Ovary (tissue), 9 donors: ENCODE data around the gene FAM184A. TPM values are rescaled to one million over a fixed set of nuclear protein-coding genes. Genes with fewer than 3 reads are reported as not detected.

Experiments used
- DNase-seq, 5 donors: peaks; one replicate each; pipeline ENCODE4 v3.0.0-alpha.2; 2019 to 2020
- H3K27ac ChIP-seq, 2 donors: fragments of 200-600 bp; one replicate each; pipeline versions ENCODE4 v1.5.1 to v1.8.0; 2019 to 2022
- H3K27me3 ChIP-seq: fragments of 200-600 bp; one replicate; pipeline ENCODE4 v1.8.0; 2022
- H3K36me3 ChIP-seq: fragments of 200-600 bp; sonication (generic); one replicate; pipeline ENCODE4 v1.5.1; 2019
- H3K4me1 ChIP-seq: one replicate; pipeline ENCODE4 v1.8.1; 2013; ENCODE audit warnings: mild to moderate bottlenecking, moderate library complexity; ENCODE audit not compliant: insufficient read depth
- H3K4me3 ChIP-seq: fragments of 200-600 bp; sonication (generic); one replicate; pipeline ENCODE4 v1.5.1; 2017
- H3K9me3 ChIP-seq, 2 donors: fragments of 200-600 bp in 1 of 2; sonication (generic) in 1 of 2; one replicate each; pipeline versions ENCODE4 v1.5.1 to v1.8.1; 2013 to 2019; ENCODE audit warnings: mild to moderate bottlenecking in 1 of 2, moderate library complexity in 1 of 2
- EP300 ChIP-seq: sonication (generic); formaldehyde crosslinking; IDR thresholded peaks from one replicate; pipeline ENCODE4 v1.6.1; 2017; ENCODE audit warnings: antibody characterized with exemption
- POLR2A ChIP-seq: fragments of 450-650 bp; IDR thresholded peaks from one replicate; pipeline ENCODE4 v1.6.1; 2017; ENCODE audit warnings: antibody characterized with exemption, mild to moderate bottlenecking, moderate library complexity
- WGBS, 3 donors: extraction: QIAGEN DNeasy Blood & Tissue Kit in 1 of 3; methylation state at CpG; one replicate each; pipeline versions ENCODE4 v1.1.5 to v1.1.7; 2013 to 2017; 5-methylcytosine and 5-hydroxymethylcytosine counted together
- intact Hi-C, 4 donors: fragments of 100-400 bp; cut with DNase I; formaldehyde crosslinking; loops; one replicate each; pipeline versions ENCODE4 v1.11.0 to v1.15.1; 2022 to 2023
- polyA plus RNA-seq, 2 donors: library from polyadenylated mRNA; stranded (reverse); fragments of 200-250 nt in 1 of 2; fragments of 350-450 nt in 1 of 2; fragmentation: Illumina TruSeq in 1 of 2; extraction: RNeasy Lipid Tissue Mini Kit (QIAGEN cat#74804) in 1 of 2; gene quantifications; one replicate each; pipeline ENCODE4 v1.2.3, GENCODE V29; 2013 to 2014
- total RNA-seq, 7 donors: library from RNA; depleted of rRNA in 2 of 7; stranded (reverse); fragments of >200 nt in 2 of 7; fragmentation: NEBNext Ultra II Directional in 3 of 7; extraction: Animal tissue kit (Norgen Biotek cat#: 25700) in 3 of 7; gene quantifications; one replicate each; pipeline versions ENCODE4 v1.1.0 to v1.2.4, GENCODE V29; 2016 to 2023
- TF ChIP-seq, protein P1 (sequence below), 3 donors: fragments of 450-650 bp in 2 of 3; fragments of 200-600 bp in 1 of 3; IDR thresholded peaks; one replicate each; pipeline versions ENCODE4 v1.5.1 to v1.8.0; 2016 to 2022; ENCODE audit warnings: antibody characterized with exemption in 3 of 3, mild to moderate bottlenecking in 1 of 3
- donor health status: DM: no; HTN: no; CAD: no; lungs with moderate emphysema.
- donor health status: DM: no; HTN: no; CAD: no.
- donor health status: Bipolar disorder and iron deficiency.
- donor health status: DM: yes; HTN: yes; CAD: no.
- donor health status: DM: no; HTN: no; CAD: no.
- donor health status: DM: yes; HTN: yes; CAD: no.

Gene FAM184A
- total and polyA plus RNA-seq, 9 donors, result 2.8 to 10.8 (median 6.5) TPM

DNA sequence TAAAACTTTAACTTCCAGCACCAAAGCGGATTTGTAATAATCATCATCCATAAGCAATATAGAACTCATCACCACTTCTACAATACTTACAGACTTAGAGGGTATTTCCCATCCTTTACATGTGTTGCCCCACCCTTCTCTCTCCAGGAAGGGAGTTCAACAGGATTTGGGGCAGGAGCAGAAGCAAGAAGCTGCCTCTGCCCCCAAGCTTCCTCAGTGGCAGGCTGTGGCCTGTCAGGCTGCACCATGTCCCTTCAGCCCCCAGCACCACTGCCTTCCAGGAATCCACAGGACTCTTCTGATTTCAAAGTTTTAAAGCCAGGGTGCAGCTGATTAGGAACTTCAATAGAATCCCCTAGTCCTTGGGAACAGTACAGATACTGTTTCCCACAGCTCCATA lies 106.8 kb downstream of the FAM184A start:
- DNase-seq, result no peak
- Histone ChIP-seq H3K4me3 (no peak overlapping the region), H3K9me3 (no peaks in the 10 kb centered on the region), H3K27ac (no peak overlapping the region), H3K4me1 (no peaks in the 10 kb centered on the region), H3K36me3 (no peaks in the 10 kb centered on the region), H3K27me3 (no peaks in the 10 kb centered on the region)
- no peak for TF ChIP-seq POLR2A
- TF ChIP-seq EP300, result no peak
- TF ChIP-seq, protein P1, sequence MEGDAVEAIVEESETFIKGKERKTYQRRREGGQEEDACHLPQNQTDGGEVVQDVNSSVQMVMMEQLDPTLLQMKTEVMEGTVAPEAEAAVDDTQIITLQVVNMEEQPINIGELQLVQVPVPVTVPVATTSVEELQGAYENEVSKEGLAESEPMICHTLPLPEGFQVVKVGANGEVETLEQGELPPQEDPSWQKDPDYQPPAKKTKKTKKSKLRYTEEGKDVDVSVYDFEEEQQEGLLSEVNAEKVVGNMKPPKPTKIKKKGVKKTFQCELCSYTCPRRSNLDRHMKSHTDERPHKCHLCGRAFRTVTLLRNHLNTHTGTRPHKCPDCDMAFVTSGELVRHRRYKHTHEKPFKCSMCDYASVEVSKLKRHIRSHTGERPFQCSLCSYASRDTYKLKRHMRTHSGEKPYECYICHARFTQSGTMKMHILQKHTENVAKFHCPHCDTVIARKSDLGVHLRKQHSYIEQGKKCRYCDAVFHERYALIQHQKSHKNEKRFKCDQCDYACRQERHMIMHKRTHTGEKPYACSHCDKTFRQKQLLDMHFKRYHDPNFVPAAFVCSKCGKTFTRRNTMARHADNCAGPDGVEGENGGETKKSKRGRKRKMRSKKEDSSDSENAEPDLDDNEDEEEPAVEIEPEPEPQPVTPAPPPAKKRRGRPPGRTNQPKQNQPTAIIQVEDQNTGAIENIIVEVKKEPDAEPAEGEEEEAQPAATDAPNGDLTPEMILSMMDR (IDR thresholded peaks at IDR 0.05), result no peak
- WGBS, 3 donors, result 95 to 100% (median 95%) methylated on average over 1 of the region's 1 CpG
- intact Hi-C loops, result no loop called here

DNA sequence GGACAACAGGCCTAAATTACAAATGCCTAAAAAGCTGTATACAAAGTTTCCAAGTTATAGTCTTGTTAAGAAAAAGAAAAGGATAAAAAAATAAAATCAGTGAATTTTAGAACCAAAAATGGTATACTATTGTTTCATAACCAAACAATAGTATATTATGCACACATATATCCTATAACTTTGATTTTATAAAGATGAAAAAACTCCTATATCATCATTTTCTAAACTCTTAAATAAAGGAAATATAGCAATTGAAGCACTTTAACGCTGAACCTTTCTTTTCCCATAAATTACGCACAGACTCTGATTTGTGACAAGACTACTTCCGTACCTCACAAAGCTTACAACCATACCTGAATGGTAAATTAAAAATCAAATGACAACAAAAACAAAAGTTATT lies 107.6 kb downstream of the FAM184A start:
- no peak overlapping the region for H3K4me3 ChIP-seq
- intact Hi-C loops, result no loop called here
- TF ChIP-seq, protein P1 (IDR thresholded peaks at IDR 0.05), result no peak
- no peak for TF ChIP-seq EP300
- TF ChIP-seq POLR2A, result no peak
- no peak overlapping the region for H3K27ac ChIP-seq
- DNase-seq, result no peak
- H3K4me1 ChIP-seq, result no peaks in the 10 kb centered on the region
- H3K27me3 ChIP-seq, result no peaks in the 10 kb centered on the region
- 96 to 97% (median 96%) methylated on average over 3 of the region's 3 CpGs for WGBS, 3 donors
- no peaks in the 10 kb centered on the region for H3K9me3 ChIP-seq
- H3K36me3 ChIP-seq, result no peaks in the 10 kb centered on the region

DNA sequence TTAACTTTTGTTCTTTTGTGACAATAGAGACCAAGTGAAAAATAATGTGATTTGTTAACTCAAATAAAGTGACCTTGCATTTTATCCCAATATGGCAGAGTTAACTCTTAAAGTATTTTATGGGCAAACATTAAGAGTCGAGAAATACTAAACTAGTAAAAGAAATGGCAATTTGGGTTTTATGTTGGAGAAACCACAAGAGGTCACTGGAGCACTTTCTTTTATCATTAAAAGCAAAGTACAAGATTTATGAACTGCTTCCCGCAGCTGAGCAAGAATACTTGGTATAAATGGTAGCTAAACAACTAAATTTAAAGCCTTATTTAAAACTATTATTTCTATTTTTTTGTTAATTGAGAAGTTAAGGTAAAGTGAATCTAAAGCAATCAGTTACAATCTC lies 110.0 kb downstream of the FAM184A start:
- DNase-seq, result no peak
- H3K9me3 ChIP-seq, result no peaks in the 10 kb centered on the region
- TF ChIP-seq EP300, result no peak
- TF ChIP-seq, protein P1 (IDR thresholded peaks at IDR 0.05), result peak in 2 of 3 donors; percentile 11 to 44
- no peaks in the 10 kb centered on the region for H3K36me3 ChIP-seq
- 10 to 12% (median 10%) methylated on average over 2 of the region's 2 CpGs for WGBS, 3 donors
- no peak overlapping the region for H3K27ac ChIP-seq
- no peaks in the 10 kb centered on the region for H3K27me3 ChIP-seq
- intact Hi-C loops, result loop anchor here in 3 of 4 donors (2.0 to 5.0 kb wide), 2 partner anchors 140 to 144 kb away; no protein-coding TSS in a partner anchor
- no peak overlapping the region for H3K4me3 ChIP-seq
- no peaks in the 10 kb centered on the region for H3K4me1 ChIP-seq

DNA sequence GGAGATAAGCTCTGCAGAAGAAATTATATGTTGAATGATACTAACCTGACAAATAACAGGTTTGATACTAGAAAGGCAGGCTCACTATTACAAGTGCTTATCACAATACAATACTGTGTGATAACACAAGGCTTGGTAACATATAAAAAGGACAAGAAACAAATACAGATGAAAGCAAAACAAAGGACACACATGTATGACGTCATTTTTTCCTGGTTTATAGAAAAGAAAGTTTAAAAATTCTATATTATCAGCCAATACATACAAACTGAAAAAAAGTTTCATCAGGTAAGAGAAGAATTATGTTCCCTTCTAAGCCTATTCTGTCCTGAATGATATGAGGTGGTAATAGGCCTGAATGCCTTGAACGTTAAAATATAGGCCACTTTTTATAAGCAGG lies 111.2 kb downstream of the FAM184A start:
- intact Hi-C loops, result loop anchor here in 2 of 4 donors (5.0 kb wide), 1 partner anchor 145 kb away; no protein-coding TSS in a partner anchor
- H3K36me3 ChIP-seq, result no peaks in the 10 kb centered on the region
- 71 to 76% (median 75%) methylated on average over 2 of the region's 2 CpGs for WGBS, 3 donors
- no peak for TF ChIP-seq POLR2A
- TF ChIP-seq, protein P1 (IDR thresholded peaks at IDR 0.05), result no peak
- no peak for TF ChIP-seq EP300
- H3K4me3 ChIP-seq, result no peak overlapping the region
- no peaks in the 10 kb centered on the region for H3K9me3 ChIP-seq
- no peaks in the 10 kb centered on the region for H3K4me1 ChIP-seq
- H3K27ac ChIP-seq, result no peak overlapping the region
- no peak for DNase-seq
- H3K27me3 ChIP-seq, result no peaks in the 10 kb centered on the region
